WERI-Rb-1 (cell line): ENCODE results near the gene BCO2.

Source experiments
- DNase-seq: peaks from one replicate; pipeline ENCODE4 v3.0.0-alpha.2; 2020
- H3K27ac ChIP-seq: fragments of 250-450 bp; sonication (Bioruptor Pico); 2 replicates; pipeline ENCODE4 v1.5.1; 2020; ENCODE audit warnings: mild to moderate bottlenecking, moderate library complexity
- H3K27me3 ChIP-seq: fragments of 250-450 bp; sonication (Bioruptor Pico); 2 replicates; pipeline ENCODE4 v1.5.1; 2021; ENCODE audit warnings: mild to moderate bottlenecking, low read depth, moderate library complexity; ENCODE audit not compliant: insufficient read depth, severe bottlenecking
- H3K36me3 ChIP-seq: fragments of 250-450 bp; sonication (Bioruptor Pico); 2 replicates; pipeline ENCODE4 v1.5.1; 2020; ENCODE audit warnings: mild to moderate bottlenecking, moderate library complexity
- H3K4me3 ChIP-seq: 2 replicates; pipeline ENCODE4 v1.5.1; 2011; ENCODE audit warnings: low read depth, mild to moderate bottlenecking, control low read depth, low read length
- H3K9me3 ChIP-seq: fragments of 250-450 bp; sonication (Bioruptor Pico); 2 replicates; pipeline ENCODE4 v1.5.1; 2021; ENCODE audit warnings: mild to moderate bottlenecking, moderate library complexity; ENCODE audit not compliant: severe bottlenecking
- TF ChIP-seq, protein P1 (sequence below): IDR thresholded peaks from 2 replicates; pipeline ENCODE4 v1.5.1; 2011; ENCODE audit warnings: low read depth, mild to moderate bottlenecking, control low read depth, inconsistent platforms, low read length

BCO2 gene

DNA sequence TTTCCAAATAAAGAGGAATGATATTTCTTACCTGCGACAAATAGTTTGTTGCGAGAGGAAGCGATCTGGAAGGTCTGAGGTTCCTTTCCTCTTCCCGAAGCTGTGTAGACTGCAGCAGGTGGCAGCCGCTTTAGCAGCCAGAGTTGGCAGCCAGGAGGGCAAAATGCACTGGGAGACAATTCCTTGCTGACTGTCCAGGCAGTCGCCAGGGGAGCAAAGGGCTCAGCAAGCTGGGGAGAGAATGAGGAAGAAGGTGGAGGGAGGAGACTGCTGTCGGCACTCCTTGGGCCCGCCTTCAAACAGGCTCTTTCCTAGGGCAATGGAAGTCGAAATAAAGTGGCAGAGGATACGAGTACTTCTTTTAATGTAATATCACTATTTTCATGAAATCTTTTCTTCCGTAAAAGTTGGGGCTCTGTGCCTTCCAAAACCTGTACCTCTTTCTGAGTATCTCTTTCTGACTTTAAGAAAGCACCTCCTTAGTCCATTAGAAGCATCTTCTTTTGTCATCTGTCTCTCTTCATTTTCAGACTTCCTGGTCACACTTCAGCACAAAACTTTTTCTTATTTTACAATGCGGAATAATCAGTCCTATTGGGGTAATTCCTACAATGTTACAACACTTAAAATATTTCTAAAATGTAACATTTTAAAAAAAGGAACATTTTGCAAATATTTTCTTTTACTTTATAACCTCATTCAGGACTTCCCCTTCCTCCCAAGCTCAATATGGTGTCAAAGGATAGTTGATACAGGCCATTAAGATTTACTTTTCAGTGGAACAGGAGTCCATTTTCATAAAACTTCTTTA, 11.2 kb upstream of the BCO2 start, which contains the start of gene IL18:
TSS of gene IL18 (minus strand) at position 220 of the 811 bp plus-strand sequence. CDS start 9,041 bp downstream, outside the sequence.
- H3K4me3 ChIP-seq: no peak within 1 kb of the TSS
- H3K27ac ChIP-seq: no peak within 1 kb of the TSS
- H3K36me3 ChIP-seq: no peaks in the 10 kb centered on the region
- H3K27me3 ChIP-seq: no peaks in the 10 kb centered on the region
- H3K9me3 ChIP-seq: no peaks in the 10 kb centered on the region
- DNase-seq: no peak
- TF ChIP-seq, protein P1, sequence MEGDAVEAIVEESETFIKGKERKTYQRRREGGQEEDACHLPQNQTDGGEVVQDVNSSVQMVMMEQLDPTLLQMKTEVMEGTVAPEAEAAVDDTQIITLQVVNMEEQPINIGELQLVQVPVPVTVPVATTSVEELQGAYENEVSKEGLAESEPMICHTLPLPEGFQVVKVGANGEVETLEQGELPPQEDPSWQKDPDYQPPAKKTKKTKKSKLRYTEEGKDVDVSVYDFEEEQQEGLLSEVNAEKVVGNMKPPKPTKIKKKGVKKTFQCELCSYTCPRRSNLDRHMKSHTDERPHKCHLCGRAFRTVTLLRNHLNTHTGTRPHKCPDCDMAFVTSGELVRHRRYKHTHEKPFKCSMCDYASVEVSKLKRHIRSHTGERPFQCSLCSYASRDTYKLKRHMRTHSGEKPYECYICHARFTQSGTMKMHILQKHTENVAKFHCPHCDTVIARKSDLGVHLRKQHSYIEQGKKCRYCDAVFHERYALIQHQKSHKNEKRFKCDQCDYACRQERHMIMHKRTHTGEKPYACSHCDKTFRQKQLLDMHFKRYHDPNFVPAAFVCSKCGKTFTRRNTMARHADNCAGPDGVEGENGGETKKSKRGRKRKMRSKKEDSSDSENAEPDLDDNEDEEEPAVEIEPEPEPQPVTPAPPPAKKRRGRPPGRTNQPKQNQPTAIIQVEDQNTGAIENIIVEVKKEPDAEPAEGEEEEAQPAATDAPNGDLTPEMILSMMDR: no peak

DNA sequence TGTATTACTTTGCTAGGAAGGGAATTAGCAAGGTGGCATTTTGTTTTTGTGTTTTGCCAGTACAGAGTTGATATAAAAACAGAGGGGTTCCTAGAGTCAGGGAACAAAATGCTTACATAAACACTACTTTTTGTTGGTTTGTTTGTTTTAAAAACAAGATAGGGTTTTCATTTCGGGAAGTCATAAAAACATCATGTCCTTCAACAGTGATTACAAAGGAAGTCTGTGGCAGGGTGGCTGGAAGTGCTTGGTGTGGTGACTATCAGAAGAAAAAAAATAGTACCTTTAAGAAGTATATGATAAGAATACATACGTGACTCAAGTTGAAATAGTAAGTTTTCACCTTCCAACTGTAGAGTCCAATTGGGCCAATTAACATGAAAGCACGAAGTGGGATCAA, 10.3 kb upstream of the BCO2 start:
- Histone ChIP-seq H3K9me3 (no peaks in the 10 kb centered on the region), H3K36me3 (no peaks in the 10 kb centered on the region), H3K4me3 (no peak overlapping the region), H3K27ac (no peak overlapping the region), H3K27me3 (no peaks in the 10 kb centered on the region)
- TF ChIP-seq, protein P1: no peak
- no peak for DNase-seq

DNA sequence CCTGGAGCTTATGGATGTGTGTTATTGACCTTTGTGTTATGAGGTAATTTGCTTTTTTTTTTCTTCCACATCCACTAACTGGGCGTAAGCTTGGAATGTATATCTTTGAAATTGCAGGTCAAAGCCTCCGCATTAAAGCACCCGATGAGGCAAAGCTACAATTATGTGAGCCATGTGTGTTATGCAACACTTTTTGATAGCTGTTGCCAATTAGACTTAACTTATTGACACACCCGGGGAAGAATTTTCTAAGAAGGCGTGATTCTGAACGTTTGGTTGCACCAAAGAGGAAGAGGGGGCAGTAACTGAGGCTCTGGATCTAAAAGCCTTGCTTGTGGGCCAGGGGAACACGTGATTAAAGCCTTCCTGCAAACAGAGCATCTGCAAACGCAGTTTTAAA, 8.8 kb upstream of the BCO2 start:
- Histone ChIP-seq H3K27ac (no peak overlapping the region), H3K27me3 (no peaks in the 10 kb centered on the region), H3K9me3 (no peaks in the 10 kb centered on the region), H3K4me3 (no peak overlapping the region), H3K36me3 (no peaks in the 10 kb centered on the region)
- no peak for DNase-seq
- TF ChIP-seq, protein P1: no peak

DNA sequence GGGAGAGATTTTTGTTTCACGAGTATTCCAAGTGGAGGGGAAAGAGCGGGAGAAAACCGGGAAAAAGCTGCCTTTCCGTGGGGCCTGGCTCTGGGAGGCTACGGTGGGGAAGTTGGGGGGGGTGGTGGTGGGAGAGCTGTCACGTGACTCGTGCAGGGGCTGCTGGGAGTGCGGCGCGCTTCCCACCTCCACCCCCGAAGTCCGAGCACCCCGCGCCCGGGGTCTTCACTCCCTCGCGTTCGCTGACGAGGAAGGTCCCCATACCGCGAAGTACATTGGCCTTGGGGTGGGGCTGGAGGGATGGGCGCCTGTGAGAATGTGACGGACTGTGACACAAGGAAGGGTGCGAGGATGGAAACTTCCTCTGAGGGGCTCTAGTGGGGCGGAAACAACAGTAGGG, 8.2 kb upstream of the BCO2 start, which contains the start of gene TEX12:
TSS of gene TEX12 (plus strand) at position 228 of the 400 bp plus-strand sequence. CDS start 1,897 bp downstream, outside the sequence.
- TF ChIP-seq, protein P1: no peak
- no peaks in the 10 kb centered on the region for H3K36me3 ChIP-seq
- no peak within 1 kb of the TSS for H3K27ac ChIP-seq
- H3K9me3 ChIP-seq: no peaks in the 10 kb centered on the region
- H3K27me3 ChIP-seq: no peaks in the 10 kb centered on the region
- no peak within 1 kb of the TSS for H3K4me3 ChIP-seq
- DNase-seq: no peak

DNA sequence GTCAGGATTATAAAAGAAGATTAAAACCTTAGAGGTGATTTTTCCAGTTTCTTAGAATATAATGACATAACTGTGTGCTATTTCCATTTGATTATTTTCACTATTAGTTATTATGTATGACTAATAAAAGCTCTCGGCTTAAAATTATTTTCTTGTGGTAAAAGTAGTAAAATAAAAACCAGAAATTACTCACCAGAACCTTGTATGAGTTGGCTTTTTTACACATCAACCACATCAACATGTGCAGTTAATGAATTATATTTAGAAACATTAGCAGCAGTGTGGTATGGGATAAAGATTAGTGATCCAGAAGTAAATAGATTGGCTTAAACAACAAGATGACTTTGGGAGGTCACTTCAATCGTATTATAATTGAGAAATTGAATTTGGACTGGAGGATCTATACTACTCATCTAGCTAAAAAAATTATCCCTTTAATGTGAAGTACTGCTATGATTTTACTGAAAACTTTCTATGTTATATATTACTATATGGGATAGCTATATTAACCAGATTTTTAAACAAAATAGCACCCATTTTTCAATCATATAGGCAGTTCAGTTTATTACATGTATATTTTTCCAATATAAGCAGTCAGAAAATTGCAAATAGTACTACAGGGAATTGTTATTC, 2.8 kb upstream of the BCO2 start:
- DNase-seq: no peak
- Histone ChIP-seq H3K4me3 (no peak overlapping the region), H3K36me3 (no peaks in the 10 kb centered on the region), H3K9me3 (no peaks in the 10 kb centered on the region), H3K27ac (no peak overlapping the region), H3K27me3 (no peaks in the 10 kb centered on the region)
- TF ChIP-seq, protein P1: no peak
